ENCODE measurements around the gene TRIM17. TPM values are rescaled to one million over a fixed set of nuclear protein-coding genes. Genes with fewer than 3 reads are reported as not detected.

Gene TRIM17
- total RNA-seq, 1 donor from 2014 or later, result 2.9 TPM

DNA sequence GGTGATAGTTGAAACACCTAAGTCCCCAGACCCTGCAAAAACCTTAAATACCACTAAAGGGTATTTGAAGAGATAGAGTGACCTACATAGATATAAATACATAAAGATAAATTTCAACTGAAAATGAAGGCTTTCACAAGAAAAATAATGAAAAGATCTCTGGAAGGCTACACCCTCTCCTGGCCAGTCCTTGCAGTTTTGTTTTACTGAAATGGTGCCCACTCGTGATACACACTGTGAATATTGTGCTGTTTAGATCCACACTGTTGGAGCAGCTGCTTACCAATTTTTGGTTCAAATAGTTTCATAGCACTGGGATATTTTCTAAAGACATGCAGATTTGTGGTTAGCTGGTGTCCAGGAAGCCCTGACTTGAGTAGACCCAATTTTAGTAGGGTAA, 39.1 kb upstream of the TRIM17 start:
- Histone ChIP-seq H3K4me3 (peak overlapping the region; percentile 78), H3K4me1 (peaks cover 16% of the 10 kb centered on the region), H4K20me1 (ENCODE audit: low read depth) (peaks cover 13% of the 10 kb centered on the region), H2AFZ (replicated peaks) (no peak overlapping the region), H3K27ac (no peak overlapping the region), H3K36me3 (no peaks in the 10 kb centered on the region), H3K9me3 (ENCODE audit: low read depth) (no peaks in the 10 kb centered on the region), H3F3A (ENCODE audit: low read depth) (peaks cover 30% of the 10 kb centered on the region), H3K79me2 (ENCODE audit: low read depth) (peaks cover 21% of the 10 kb centered on the region), H3K9ac (no peak overlapping the region), H3K4me2 (peak overlapping the region; percentile 85), H3K27me3 (peaks cover 20% of the 10 kb centered on the region)
- Mint-ChIP-seq H3K36me3 (peaks cover 12% of the 10 kb centered on the region), H3K27me3 (ENCODE audit: insufficient read depth, low read depth) (peaks cover 10% of the 10 kb centered on the region), H3K4me1 (peaks cover 30% of the 10 kb centered on the region), H3K9me3 (peaks cover 1% of the 10 kb centered on the region), H3K27ac (no peak overlapping the region), H3K4me3 (peak overlapping the region; percentile 82)
- DNase-seq (ENCODE audit: low spot score), result no peak
- TF ChIP-seq EZH2 (IDR thresholded peaks at IDR 0.05) (no peak), EZH2phosphoT487 (IDR thresholded peaks at IDR 0.05) (no peak)
- TF ChIP-seq, protein P1, sequence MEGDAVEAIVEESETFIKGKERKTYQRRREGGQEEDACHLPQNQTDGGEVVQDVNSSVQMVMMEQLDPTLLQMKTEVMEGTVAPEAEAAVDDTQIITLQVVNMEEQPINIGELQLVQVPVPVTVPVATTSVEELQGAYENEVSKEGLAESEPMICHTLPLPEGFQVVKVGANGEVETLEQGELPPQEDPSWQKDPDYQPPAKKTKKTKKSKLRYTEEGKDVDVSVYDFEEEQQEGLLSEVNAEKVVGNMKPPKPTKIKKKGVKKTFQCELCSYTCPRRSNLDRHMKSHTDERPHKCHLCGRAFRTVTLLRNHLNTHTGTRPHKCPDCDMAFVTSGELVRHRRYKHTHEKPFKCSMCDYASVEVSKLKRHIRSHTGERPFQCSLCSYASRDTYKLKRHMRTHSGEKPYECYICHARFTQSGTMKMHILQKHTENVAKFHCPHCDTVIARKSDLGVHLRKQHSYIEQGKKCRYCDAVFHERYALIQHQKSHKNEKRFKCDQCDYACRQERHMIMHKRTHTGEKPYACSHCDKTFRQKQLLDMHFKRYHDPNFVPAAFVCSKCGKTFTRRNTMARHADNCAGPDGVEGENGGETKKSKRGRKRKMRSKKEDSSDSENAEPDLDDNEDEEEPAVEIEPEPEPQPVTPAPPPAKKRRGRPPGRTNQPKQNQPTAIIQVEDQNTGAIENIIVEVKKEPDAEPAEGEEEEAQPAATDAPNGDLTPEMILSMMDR (IDR thresholded peaks at IDR 0.05), result peak; percentile 20

GRCh38 chr1:228454238-228454637, 37.6 kb upstream of the TRIM17 start:
- Mint-ChIP-seq H3K9me3 (no peaks in the 10 kb centered on the region), H3K4me1 (peaks cover 24% of the 10 kb centered on the region), H3K27me3 (ENCODE audit: insufficient read depth, low read depth) (peaks cover 7% of the 10 kb centered on the region), H3K4me3 (peak overlapping the region; percentile 34), H3K27ac (no peak overlapping the region), H3K36me3 (peaks cover 12% of the 10 kb centered on the region)
- H3K4me1 ChIP-seq, result peaks cover 13% of the 10 kb centered on the region
- peaks cover 21% of the 10 kb centered on the region for H3K79me2 ChIP-seq (ENCODE audit: low read depth)
- peaks cover 13% of the 10 kb centered on the region for H4K20me1 ChIP-seq (ENCODE audit: low read depth)
- no peaks in the 10 kb centered on the region for H3K36me3 ChIP-seq
- no peak overlapping the region for H3K4me2 ChIP-seq
- no peak overlapping the region for H2AFZ ChIP-seq (replicated peaks)
- TF ChIP-seq, protein P1 (IDR thresholded peaks at IDR 0.05), result no peak
- TF ChIP-seq EZH2 (IDR thresholded peaks at IDR 0.05) (no peak), EZH2phosphoT487 (IDR thresholded peaks at IDR 0.05) (no peak)
- H3K9ac ChIP-seq, result no peak overlapping the region
- H3K27ac ChIP-seq, result no peak overlapping the region
- H3K27me3 ChIP-seq, result peaks cover 8% of the 10 kb centered on the region
- peaks cover 28% of the 10 kb centered on the region for H3F3A ChIP-seq (ENCODE audit: low read depth)
- no peak for DNase-seq (ENCODE audit: low spot score)
- H3K4me3 ChIP-seq, result no peak overlapping the region
- H3K9me3 ChIP-seq (ENCODE audit: low read depth), result no peaks in the 10 kb centered on the region

GRCh38 chr1:228453614-228454013, 37.0 kb upstream of the TRIM17 start:
- Mint-ChIP-seq H3K36me3 (peaks cover 12% of the 10 kb centered on the region), H3K27me3 (ENCODE audit: insufficient read depth, low read depth) (peaks cover 7% of the 10 kb centered on the region), H3K27ac (no peak overlapping the region), H3K4me1 (peaks cover 23% of the 10 kb centered on the region), H3K4me3 (no peak overlapping the region), H3K9me3 (no peaks in the 10 kb centered on the region)
- Histone ChIP-seq H3F3A (ENCODE audit: low read depth) (peaks cover 21% of the 10 kb centered on the region), H3K4me3 (no peak overlapping the region), H3K9ac (no peak overlapping the region), H3K9me3 (ENCODE audit: low read depth) (no peaks in the 10 kb centered on the region), H3K4me2 (no peak overlapping the region), H3K4me1 (peaks cover 13% of the 10 kb centered on the region), H3K79me2 (ENCODE audit: low read depth) (peaks cover 21% of the 10 kb centered on the region), H3K27me3 (peaks cover 9% of the 10 kb centered on the region), H3K27ac (no peak overlapping the region), H3K36me3 (no peaks in the 10 kb centered on the region), H4K20me1 (ENCODE audit: low read depth) (peaks cover 13% of the 10 kb centered on the region), H2AFZ (replicated peaks) (no peak overlapping the region)
- no peak for TF ChIP-seq EZH2phosphoT487 (IDR thresholded peaks at IDR 0.05)
- TF ChIP-seq, protein P1 (IDR thresholded peaks at IDR 0.05), result no peak
- TF ChIP-seq EZH2 (IDR thresholded peaks at IDR 0.05), result no peak
- no peak for DNase-seq (ENCODE audit: low spot score)
